HCT116 (cell line): ENCODE results near the gene ZFR. TPM values are rescaled to one million over a fixed set of nuclear protein-coding genes. Genes with fewer than 3 reads are reported as not detected.

Experiments
- ATAC-seq: fragments of 200-7000 bp; cut with Tn5 transposase; 2 replicates; pipeline ENCODE4 v1.9.1; 2020; ENCODE audit warnings: mild to moderate bottlenecking, moderate library complexity
- BruUV-seq: library from RNA; stranded (reverse); fragments of 400-500 nt; replicated peaks from 2 replicates; lab custom pipeline; 2021; lab: Mats Ljungman, UMichigan
- CTCF ChIA-PET: fragments of 300-600 bp; sonication (Branson Sonifier 250); formaldehyde crosslinking; loops from one replicate; lab custom pipeline; 2021; ENCODE audit warnings: antibody characterized with exemption; lab: Charles Lee
- POLR2A ChIA-PET: fragments of 300-600, 350-600 bp; sonication (Branson Sonifier 250); formaldehyde crosslinking; loops from one replicate; lab custom pipeline; 2021; ENCODE audit warnings: antibody characterized with exemption; lab: Charles Lee
- RAD21 ChIA-PET, 2 experiments: fragments of 300-600 bp; sonication (Branson Sonifier 250); formaldehyde crosslinking; loops; one replicate each; lab custom pipeline; 2023; ENCODE audit warnings: low total read pairs in 2 of 2; ENCODE audit not compliant: uncharacterized antibody in 2 of 2, unreplicated experiment in 2 of 2, low non-redundant PET in 1 of 2; lab: Charles Lee
- DNase-seq: peaks from one replicate; pipeline ENCODE4 v3.0.0-alpha.2; 2010; ENCODE audit warnings: low read depth, low spot score
- H2AFZ ChIP-seq: fragments of 200-600 bp; shearing (Covaris generic), sonication (generic); 2 replicates; pipeline ENCODE4 v1.6.1; 2017; ENCODE audit warnings: low read depth, mixed run types, mixed read lengths, antibody characterized with exemption, low read length; ENCODE audit not compliant: poor library complexity, severe bottlenecking
- H3K27ac ChIP-seq: 2 replicates; pipeline ENCODE4 v1.5.1; 2012; ENCODE audit warnings: low read depth, low read length
- H3K27me3 ChIP-seq: fragments of 200-600 bp; sonication (generic); 2 replicates; pipeline ENCODE4 v1.6.1; 2016; ENCODE audit warnings: mixed run types, low read length, mixed read lengths; ENCODE audit not compliant: insufficient read depth
- H3K36me3 ChIP-seq, 2 experiments: fragments of 200-500 bp in 1 of 2; fragments of 200-600 bp in 1 of 2; sonication (Bioruptor generic) in 1 of 2; sonication (generic) in 1 of 2; 2 replicates each; pipeline versions ENCODE4 v1.5.1 to v1.6.1; 2014 to 2016; ENCODE audit warnings: low read length in 2 of 2, inconsistent platforms in 1 of 2, mixed read lengths in 1 of 2, mixed run types in 1 of 2; ENCODE audit not compliant: insufficient read depth in 2 of 2, control insufficient read depth in 1 of 2
- H3K4me1 ChIP-seq, 2 experiments: fragments of 200-600 bp in 1 of 2; sonication (generic) in 1 of 2; 2 replicates each; pipeline versions ENCODE4 v1.5.1 to v1.6.1; 2012 to 2017; ENCODE audit warnings: low read length in 2 of 2, inconsistent platforms in 1 of 2, mild to moderate bottlenecking in 1 of 2, mixed read lengths in 1 of 2, mixed run types in 1 of 2, moderate library complexity in 1 of 2; ENCODE audit not compliant: insufficient read depth in 2 of 2, control insufficient read depth in 1 of 2
- H3K4me2 ChIP-seq: fragments of 200-600 bp; sonication (generic); 2 replicates; pipeline ENCODE4 v1.6.1; 2017; ENCODE audit warnings: mixed run types, low read length, mixed read lengths
- H3K4me3 ChIP-seq, 2 experiments: fragments of 200-600 bp in 1 of 2; sonication (generic) in 1 of 2; replicated peaks in 1 of 2; 2 replicates each; pipeline ENCODE4 v1.5.1; 2011 to 2016; ENCODE audit warnings: low read length in 2 of 2, control low read depth in 1 of 2, low read depth in 1 of 2, mild to moderate bottlenecking in 1 of 2, mixed read lengths in 1 of 2, mixed run types in 1 of 2
- H3K79me2 ChIP-seq: fragments of 200-600 bp; sonication (generic); 2 replicates; pipeline ENCODE4 v1.6.1; 2017; ENCODE audit warnings: mild to moderate bottlenecking, mixed run types, low read length, moderate library complexity, mixed read lengths; ENCODE audit not compliant: insufficient read depth
- H3K9ac ChIP-seq: fragments of 200-600 bp; sonication (generic); 2 replicates; pipeline ENCODE4 v1.6.1; 2016; ENCODE audit warnings: low read length, mixed read lengths
- H3K9me2 ChIP-seq: fragments of 200-600 bp; sonication (generic), shearing (Covaris generic); 2 replicates; pipeline ENCODE4 v1.6.1; 2017; ENCODE audit warnings: mixed run types, mild to moderate bottlenecking, moderate library complexity; ENCODE audit not compliant: insufficient read depth
- H3K9me3 ChIP-seq, 2 experiments: fragments of 200-500 bp in 1 of 2; fragments of 200-600 bp in 1 of 2; sonication (Bioruptor generic) in 1 of 2; sonication (generic) in 1 of 2; 2 replicates each; pipeline ENCODE4 v1.6.1; 2014 to 2017; ENCODE audit warnings: low read length in 2 of 2, mixed read lengths in 2 of 2, inconsistent platforms in 1 of 2, low read depth in 1 of 2, mild to moderate bottlenecking in 1 of 2, mixed run types in 1 of 2, moderate library complexity in 1 of 2; ENCODE audit not compliant: control insufficient read depth in 1 of 2, insufficient read depth in 1 of 2
- H4K20me1 ChIP-seq: fragments of 200-600 bp; sonication (generic), shearing (Covaris generic); 2 replicates; pipeline ENCODE4 v1.6.1; 2017; ENCODE audit warnings: mixed run types, mild to moderate bottlenecking, moderate library complexity; ENCODE audit not compliant: insufficient read depth
- EGR1 ChIP-seq: IDR thresholded peaks from 2 replicates; pipeline ENCODE4 v1.6.1; 2012; ENCODE audit warnings: low read depth
- FOSL1 ChIP-seq: IDR thresholded peaks from 2 replicates; pipeline ENCODE4 v1.6.1; 2012; ENCODE audit warnings: low read depth
- JUND ChIP-seq: IDR thresholded peaks from 2 replicates; pipeline ENCODE4 v1.6.1; 2012
- RAD21 ChIP-seq: IDR thresholded peaks from 2 replicates; pipeline ENCODE4 v1.6.1; 2012; ENCODE audit warnings: low read depth, mild to moderate bottlenecking
- SIN3A ChIP-seq: IDR thresholded peaks from 2 replicates; pipeline ENCODE4 v1.6.1; 2012; ENCODE audit warnings: low read depth
- TCF7L2 ChIP-seq: IDR thresholded peaks from 2 replicates; pipeline ENCODE4 v1.7.0; 2011; ENCODE audit warnings: borderline replicate concordance, inconsistent platforms; ENCODE audit not compliant: insufficient read depth, insufficient read length; ENCODE audit errors: extremely low read depth
- intact Hi-C: fragments of 100-400 bp; cut with micrococcal nuclease; formaldehyde crosslinking; loops from 2 replicates; pipeline ENCODE4 v1.10.0; 2022
- total RNA-seq: library from RNA; stranded (reverse); gene quantifications from one replicate; pipeline ENCODE4 v1.2.1, GENCODE V29; 2021; ENCODE audit not compliant: unreplicated experiment
- TF ChIP-seq, protein P1 (sequence below), 3 experiments: fragments of 200-600 bp in 1 of 3; sonication (generic) in 1 of 3; IDR thresholded peaks in 2 of 3; conservative IDR thresholded peaks in 1 of 3; 2 replicates each; pipeline ENCODE4 v1.5.1; 2012 to 2017; ENCODE audit warnings: low read depth in 2 of 3, low read length in 2 of 3, antibody characterized with exemption in 1 of 3, borderline replicate concordance in 1 of 3, control low read depth in 1 of 3, mild to moderate bottlenecking in 1 of 3, mixed read lengths in 1 of 3, mixed run types in 1 of 3, moderate library complexity in 1 of 3; ENCODE audit not compliant: insufficient read depth in 1 of 3

Gene ZFR
- total RNA-seq, 1 experiment from 2014 or later: 65.7 TPM

- ATAC-seq: no peak
- H3K4me2 ChIP-seq: no peak overlapping the region
- DNase-seq: no peak
- ChIA-PET RAD21 (no interaction called here), POLR2A (no interaction called here), CTCF (no interaction called here)
- H3K4me3 ChIP-seq: no peak overlapping the region
- intact Hi-C loops: no loop called here
- TF ChIP-seq EGR1 (no peak), FOSL1 (no peak), SIN3A (no peak), JUND (no peak)
- H3K4me1 ChIP-seq: no peaks in the 10 kb centered on the region
- no peaks in the 10 kb centered on the region for H4K20me1 ChIP-seq
- BruUV-seq: no TSS peak
- H3K9ac ChIP-seq: no peak overlapping the region
- H3K27me3 ChIP-seq: no peaks in the 10 kb centered on the region
- no peaks in the 10 kb centered on the region for H3K9me2 ChIP-seq
- no peak overlapping the region for H3K27ac ChIP-seq
- no peaks in the 10 kb centered on the region for H3K79me2 ChIP-seq
- no peaks in the 10 kb centered on the region for H3K36me3 ChIP-seq
- H3K9me3 ChIP-seq: no peaks in the 10 kb centered on the region
- H2AFZ ChIP-seq: no peak overlapping the region
Observed at GRCh38 chr5:32473072-32473471, 28.5 kb upstream of the ZFR start.

DNA sequence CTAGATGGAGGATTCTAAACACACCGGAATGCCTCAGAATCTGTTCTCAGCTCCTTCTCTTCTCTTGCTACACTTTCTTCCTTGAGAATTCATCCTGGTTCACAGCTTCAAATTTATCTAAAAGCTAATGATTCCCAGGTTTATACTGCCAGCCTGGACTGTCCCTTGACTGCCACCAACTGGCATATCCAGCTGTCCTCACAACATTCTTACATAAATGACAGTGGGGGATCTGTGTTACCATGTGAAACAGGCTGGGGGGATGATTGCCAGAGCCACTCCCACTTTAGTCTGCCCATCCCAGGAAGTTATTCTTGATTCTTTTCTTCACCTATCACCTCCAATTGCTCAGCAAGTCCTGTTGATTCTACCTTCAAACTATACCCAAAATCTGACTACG lies 27.2 kb upstream of the ZFR start:
- Histone ChIP-seq H2AFZ (no peak overlapping the region), H3K27ac (no peak overlapping the region), H3K9ac (no peak overlapping the region), H3K79me2 (no peaks in the 10 kb centered on the region), H3K4me3 (no peak overlapping the region), H3K4me1 (no peaks in the 10 kb centered on the region), H3K27me3 (no peaks in the 10 kb centered on the region), H3K9me3 (no peaks in the 10 kb centered on the region), H3K9me2 (no peaks in the 10 kb centered on the region), H3K4me2 (no peak overlapping the region), H4K20me1 (no peaks in the 10 kb centered on the region), H3K36me3 (no peaks in the 10 kb centered on the region)
- POLR2A ChIA-PET: no interaction called here
- ATAC-seq (peak; percentile 72), DNase-seq (no peak)
- RAD21 ChIA-PET: no interaction called here
- intact Hi-C loops: no loop called here
- BruUV-seq: no TSS peak
- CTCF ChIA-PET: interaction anchor here (0.9 to 1.5 kb wide), 4 partner anchors 15 to 239 kb away, joined by 3 to 7 read pairs (median 3); no protein-coding TSS in a partner anchor
- TF ChIP-seq TCF7L2 (no peak), RAD21 (peak; percentile 42)
- TF ChIP-seq, protein P1, sequence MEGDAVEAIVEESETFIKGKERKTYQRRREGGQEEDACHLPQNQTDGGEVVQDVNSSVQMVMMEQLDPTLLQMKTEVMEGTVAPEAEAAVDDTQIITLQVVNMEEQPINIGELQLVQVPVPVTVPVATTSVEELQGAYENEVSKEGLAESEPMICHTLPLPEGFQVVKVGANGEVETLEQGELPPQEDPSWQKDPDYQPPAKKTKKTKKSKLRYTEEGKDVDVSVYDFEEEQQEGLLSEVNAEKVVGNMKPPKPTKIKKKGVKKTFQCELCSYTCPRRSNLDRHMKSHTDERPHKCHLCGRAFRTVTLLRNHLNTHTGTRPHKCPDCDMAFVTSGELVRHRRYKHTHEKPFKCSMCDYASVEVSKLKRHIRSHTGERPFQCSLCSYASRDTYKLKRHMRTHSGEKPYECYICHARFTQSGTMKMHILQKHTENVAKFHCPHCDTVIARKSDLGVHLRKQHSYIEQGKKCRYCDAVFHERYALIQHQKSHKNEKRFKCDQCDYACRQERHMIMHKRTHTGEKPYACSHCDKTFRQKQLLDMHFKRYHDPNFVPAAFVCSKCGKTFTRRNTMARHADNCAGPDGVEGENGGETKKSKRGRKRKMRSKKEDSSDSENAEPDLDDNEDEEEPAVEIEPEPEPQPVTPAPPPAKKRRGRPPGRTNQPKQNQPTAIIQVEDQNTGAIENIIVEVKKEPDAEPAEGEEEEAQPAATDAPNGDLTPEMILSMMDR (IDR thresholded peaks at IDR 0.05 in 2 of 3, conservative IDR thresholded peaks at IDR 0.05 in 1 of 3; ENCODE audit: borderline replicate concordance in 1 of 3, insufficient read depth in 1 of 3, low read depth in 2 of 3, low read length in 2 of 3): peak in 2 of 3 experiments; percentile 10 to 12; a peak in 2 of 6 replicates
